Kidney epithelial cell (primary cell): ENCODE results near the gene FAM229A. TPM values are rescaled to one million over a fixed set of nuclear protein-coding genes. Genes with fewer than 3 reads are reported as not detected.

ENCODE experiments used
- DNase-seq: peaks from one replicate; pipeline ENCODE4 v3.0.0-alpha.2; 2010; ENCODE audit warnings: low read depth
- H3K27me3 ChIP-seq: 2 replicates; pipeline ENCODE4 v1.6.0; 2011; ENCODE audit warnings: low read length; ENCODE audit not compliant: control insufficient read depth, insufficient read depth
- H3K36me3 ChIP-seq: 2 replicates; pipeline ENCODE4 v1.5.1; 2011; ENCODE audit warnings: low read length; ENCODE audit not compliant: control insufficient read depth, insufficient read depth
- H3K4me3 ChIP-seq: 2 replicates; pipeline ENCODE4 v1.5.1; 2011; ENCODE audit warnings: low read depth, mild to moderate bottlenecking, control low read depth, low read length
- total RNA-seq: library from RNA; depleted of rRNA; stranded (reverse); fragments of >200 nt; gene quantifications from 2 replicates; pipeline ENCODE4 v1.2.3, GENCODE V29; 2015
- TF ChIP-seq, protein P1 (sequence below): IDR thresholded peaks from 2 replicates; pipeline ENCODE4 v1.5.1; 2011; ENCODE audit warnings: mild to moderate bottlenecking, moderate library complexity, low read length, control low read depth, inconsistent platforms; ENCODE audit not compliant: insufficient read depth, poor library complexity, severe bottlenecking

FAM229A gene
- total RNA-seq, 1 donor from 2014 or later = 7.5 TPM

DNA sequence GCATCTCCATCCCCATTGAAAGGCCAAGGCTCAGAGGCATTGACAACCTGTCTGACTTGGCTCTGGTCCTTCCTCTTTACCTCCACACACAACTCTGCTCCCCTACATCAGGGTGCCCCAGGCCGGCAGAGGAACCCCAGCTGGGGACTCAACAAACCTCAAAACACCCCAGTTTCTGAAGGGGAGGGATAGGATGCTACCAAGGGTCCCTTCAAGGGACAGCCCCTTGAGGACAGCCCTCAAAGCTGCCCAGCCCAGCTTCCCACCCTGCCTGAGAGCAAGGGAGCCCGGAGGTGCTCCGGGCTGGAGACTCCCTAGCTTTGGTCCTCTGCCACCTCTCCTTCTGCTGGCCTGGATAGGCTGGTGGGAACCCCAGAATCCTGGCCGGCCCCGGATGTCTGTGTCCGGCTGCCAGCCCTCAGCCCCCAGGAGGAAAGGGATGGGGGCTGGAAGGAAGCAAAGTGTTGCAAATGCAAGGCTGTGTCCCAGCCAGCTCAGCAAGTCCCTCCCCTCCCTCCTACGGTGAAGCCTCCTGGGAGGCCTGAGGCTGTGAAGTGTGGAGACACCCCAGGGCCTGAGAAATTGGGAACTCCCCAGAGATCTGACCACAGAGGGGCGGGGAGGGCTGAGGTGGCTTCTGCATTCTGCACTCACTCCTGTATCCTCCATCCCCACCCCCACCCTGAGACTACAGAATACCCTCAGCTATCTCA, 25.2 kb downstream of the FAM229A start:
- DNase-seq = no peak
- Histone ChIP-seq H3K4me3 (no peak overlapping the region), H3K27me3 (no peaks in the 10 kb centered on the region), H3K36me3 (peaks cover 2% of the 10 kb centered on the region)
- TF ChIP-seq, protein P1, sequence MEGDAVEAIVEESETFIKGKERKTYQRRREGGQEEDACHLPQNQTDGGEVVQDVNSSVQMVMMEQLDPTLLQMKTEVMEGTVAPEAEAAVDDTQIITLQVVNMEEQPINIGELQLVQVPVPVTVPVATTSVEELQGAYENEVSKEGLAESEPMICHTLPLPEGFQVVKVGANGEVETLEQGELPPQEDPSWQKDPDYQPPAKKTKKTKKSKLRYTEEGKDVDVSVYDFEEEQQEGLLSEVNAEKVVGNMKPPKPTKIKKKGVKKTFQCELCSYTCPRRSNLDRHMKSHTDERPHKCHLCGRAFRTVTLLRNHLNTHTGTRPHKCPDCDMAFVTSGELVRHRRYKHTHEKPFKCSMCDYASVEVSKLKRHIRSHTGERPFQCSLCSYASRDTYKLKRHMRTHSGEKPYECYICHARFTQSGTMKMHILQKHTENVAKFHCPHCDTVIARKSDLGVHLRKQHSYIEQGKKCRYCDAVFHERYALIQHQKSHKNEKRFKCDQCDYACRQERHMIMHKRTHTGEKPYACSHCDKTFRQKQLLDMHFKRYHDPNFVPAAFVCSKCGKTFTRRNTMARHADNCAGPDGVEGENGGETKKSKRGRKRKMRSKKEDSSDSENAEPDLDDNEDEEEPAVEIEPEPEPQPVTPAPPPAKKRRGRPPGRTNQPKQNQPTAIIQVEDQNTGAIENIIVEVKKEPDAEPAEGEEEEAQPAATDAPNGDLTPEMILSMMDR = no peak

DNA sequence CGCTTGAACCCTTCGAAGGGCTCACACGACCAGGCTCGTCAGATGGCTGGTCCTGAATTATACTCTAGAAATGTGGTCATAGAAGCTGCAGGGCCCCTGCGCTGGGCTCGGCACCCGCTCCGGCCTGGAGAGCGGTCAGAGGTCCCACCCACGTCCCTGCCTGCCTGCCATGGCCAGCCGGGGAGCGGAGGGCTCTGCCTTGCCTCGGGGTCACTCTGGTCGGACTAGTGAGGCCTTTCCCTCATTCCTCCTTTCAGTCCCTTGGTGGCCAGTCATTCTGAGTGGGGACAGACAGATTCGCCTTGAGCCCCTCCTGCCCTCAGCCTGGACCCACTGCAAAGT, 25.7 kb downstream of the FAM229A start:
- no peaks in the 10 kb centered on the region for H3K27me3 ChIP-seq
- TF ChIP-seq, protein P1 = no peak
- peaks cover 2% of the 10 kb centered on the region for H3K36me3 ChIP-seq
- DNase-seq = no peak
- peak overlapping the region; percentile 85 for H3K4me3 ChIP-seq

DNA sequence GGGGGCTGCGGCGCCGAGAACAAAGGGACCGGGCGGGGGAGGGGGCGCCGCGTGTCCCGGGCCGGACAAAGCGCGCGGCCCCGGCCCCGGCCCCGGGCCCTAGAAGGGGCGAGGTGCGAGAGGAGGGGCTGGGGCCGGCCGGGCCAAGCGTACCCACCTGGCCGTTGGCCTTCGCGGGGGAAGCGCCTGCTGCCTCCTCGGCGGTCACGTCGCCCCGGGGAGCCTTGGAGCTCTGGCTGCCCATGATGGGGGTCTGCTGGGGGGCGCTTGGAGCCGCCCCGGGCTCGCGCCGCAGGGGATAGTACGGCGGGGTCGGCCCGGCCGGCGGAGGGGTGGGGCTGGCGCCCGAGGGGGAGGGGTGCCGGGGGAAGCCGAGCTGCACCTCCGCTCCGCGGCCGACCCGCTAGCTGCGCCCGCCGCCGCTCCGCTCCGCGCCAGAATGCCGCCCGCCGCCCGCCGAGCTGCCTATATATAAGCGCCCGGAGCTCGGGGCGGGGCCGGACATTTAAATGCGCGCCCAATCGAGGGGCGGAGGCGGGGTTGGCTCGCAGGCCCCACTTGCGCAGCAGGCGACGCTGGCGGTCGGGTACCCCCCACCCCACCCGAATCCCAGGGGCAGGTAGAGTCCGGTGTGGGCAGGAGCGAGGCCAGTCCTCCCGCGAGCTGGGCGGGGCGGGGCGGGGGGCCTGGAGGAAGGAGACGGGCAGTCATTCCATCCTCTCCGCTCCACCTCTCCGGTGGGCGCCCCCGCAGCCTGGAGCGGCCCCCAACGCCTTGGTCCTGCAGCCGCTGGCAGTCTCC, 26.3 kb downstream of the FAM229A start, which contains the start of gene MARCKSL1:
MARCKSL1 (minus strand) TSS at position 444 of the 801 bp plus-strand sequence; CDS start at position 244, 200 bp downstream.
- Histone ChIP-seq H3K4me3 (peak within 1 kb of the TSS; percentile 85), H3K27me3 (no peaks in the 10 kb centered on the region), H3K36me3 (peaks cover 2% of the 10 kb centered on the region)
- TF ChIP-seq, protein P1 = no peak
- DNase-seq = no peak

DNA sequence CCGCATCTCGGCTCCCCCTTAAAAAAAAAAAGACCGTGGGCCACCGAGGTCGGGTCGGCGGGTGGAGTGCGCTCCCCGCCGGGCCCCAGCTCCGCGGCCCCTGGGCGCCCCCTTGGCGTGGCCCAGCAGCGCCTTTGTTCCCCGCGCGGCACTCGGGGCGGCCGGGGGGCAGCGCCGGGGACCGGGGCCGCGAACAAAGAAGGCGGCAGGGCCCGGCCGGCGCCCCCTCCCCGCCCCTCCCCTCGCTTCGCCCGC, 26.8 kb downstream of the FAM229A start:
- peaks cover 2% of the 10 kb centered on the region for H3K36me3 ChIP-seq
- H3K27me3 ChIP-seq = no peaks in the 10 kb centered on the region
- DNase-seq = no peak
- TF ChIP-seq, protein P1 = no peak
- peak overlapping the region; percentile 85 for H3K4me3 ChIP-seq

DNA sequence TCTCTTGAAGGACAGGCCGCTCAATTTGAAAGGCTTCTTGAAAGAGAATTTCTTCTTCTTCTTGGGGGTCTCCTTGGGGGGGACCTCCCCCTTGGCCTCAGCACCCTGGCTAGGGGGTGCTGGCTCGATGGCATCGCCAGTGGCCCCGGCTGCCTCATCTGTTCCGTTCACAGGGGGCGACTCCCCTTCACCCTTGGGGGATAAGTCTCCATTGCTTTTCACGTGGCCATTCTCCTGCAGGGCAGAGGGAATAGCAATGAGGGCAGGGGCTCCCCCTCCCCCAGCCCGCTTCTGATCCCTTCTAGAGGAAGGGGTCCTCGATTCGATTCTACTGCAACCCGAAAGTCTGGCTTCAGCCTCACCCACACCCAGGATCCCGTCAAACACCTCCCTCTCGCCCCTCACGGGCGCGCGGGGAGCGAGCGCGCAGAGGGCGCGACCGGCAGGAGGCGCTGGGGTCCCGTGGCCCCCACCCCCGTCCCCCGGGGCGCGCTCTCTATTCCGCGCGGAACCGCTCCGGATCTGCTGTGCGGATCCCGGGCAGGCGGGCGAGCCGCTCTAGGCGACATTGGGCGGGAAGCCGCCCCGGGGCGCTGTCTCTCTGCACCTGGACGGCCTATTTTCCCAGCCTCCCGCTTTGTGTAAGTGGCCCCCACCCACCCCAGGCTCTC, 27.3 kb downstream of the FAM229A start:
- H3K4me3 ChIP-seq = peak overlapping the region; percentile 85
- TF ChIP-seq, protein P1 = peak; percentile 50
- no peaks in the 10 kb centered on the region for H3K27me3 ChIP-seq
- DNase-seq = no peak
- peaks cover 2% of the 10 kb centered on the region for H3K36me3 ChIP-seq
